GM12892 (cell line): Measurements from ENCODE around the gene ASXL3.

Source experiments
- POLR2AphosphoS5 ChIP-seq: IDR thresholded peaks from 2 replicates; pipeline ENCODE4 v1.6.1; 2011; ENCODE audit warnings: low read depth, low read length, control low read depth
- TAF1 ChIP-seq: IDR thresholded peaks from 2 replicates; pipeline ENCODE4 v1.6.1; 2011; ENCODE audit warnings: low read depth, mild to moderate bottlenecking, control low read depth, low read length, borderline replicate concordance

GRCh38 chr18:33666915-33667314 is 88.9 kb downstream of the ASXL3 start:
- TF ChIP-seq POLR2AphosphoS5 (no peak), TAF1 (no peak)
